Measurements from ENCODE around the gene FRAS1. TPM values are rescaled to one million over a fixed set of nuclear protein-coding genes. Genes with fewer than 3 reads are reported as not detected.

The FRAS1 gene
- total and polyA plus RNA-seq, 2 of the 8 experiments (the other 6 are each of a cell fraction or from before 2014, with no cell fraction given), result 38.5 to 109 TPM

DNA sequence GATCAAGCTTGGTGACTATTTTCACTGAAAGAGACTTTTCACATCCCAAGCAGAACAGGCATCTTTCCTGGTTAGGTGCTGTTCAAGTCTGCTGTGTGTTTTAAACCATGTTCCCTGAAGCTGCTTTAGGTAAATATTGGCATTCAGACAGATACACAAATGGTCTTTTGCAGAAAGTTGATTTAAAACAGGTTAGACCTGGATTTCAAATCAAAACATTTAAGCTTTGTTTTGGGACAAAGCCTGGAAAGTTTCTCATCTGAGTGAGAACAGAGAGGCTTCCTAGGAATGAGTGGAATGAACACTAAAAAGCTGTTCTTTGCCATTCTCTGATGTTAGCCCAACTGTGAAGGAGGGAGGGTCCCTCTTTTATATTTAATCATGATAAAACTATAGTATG is 504.6 kb downstream of the FRAS1 start:
- Histone ChIP-seq H2BK20ac (ENCODE audit: low read length) (no peak overlapping the region), H4K91ac (replicated peaks; ENCODE audit: insufficient read length, low read length) (no peak overlapping the region), H3K27ac (ENCODE audit: low read depth, low read length) (no peak overlapping the region), H3K36me3 (ENCODE audit: control insufficient read depth in 2 of 4, insufficient read depth in 4 of 4, low read length in 3 of 4) (no peaks in the 10 kb centered on the region), H2BK5ac (ENCODE audit: low read depth, low read length) (no peak overlapping the region), H4K8ac (ENCODE audit: extremely low read depth, insufficient read depth, low read length) (no peak overlapping the region), H3K56ac (replicated peaks; ENCODE audit: insufficient read length, low read depth, low read length) (no peak overlapping the region), H3K9me3 (ENCODE audit: insufficient read depth in 2 of 2, low read depth in 1 of 2, low read length in 1 of 2) (no peaks in the 10 kb centered on the region), H2AFZ (ENCODE audit: low read length) (no peak overlapping the region), H4K5ac (ENCODE audit: insufficient read length, low read depth, low read length) (no peak overlapping the region), H3K79me1 (ENCODE audit: low read depth, low read length) (no peaks in the 10 kb centered on the region), H3K27me3 (replicated peaks in 1 of 4; ENCODE audit: control insufficient read depth in 3 of 4, extremely low read depth in 1 of 4, insufficient read depth in 3 of 4, low read length in 3 of 4) (no peaks in the 10 kb centered on the region), H3K4me3 (ENCODE audit: extremely low read depth in 1 of 4, insufficient read depth in 2 of 4, low read depth in 3 of 4, low read length in 4 of 4) (no peak overlapping the region), H2BK12ac (ENCODE audit: low read depth, low read length) (no peak overlapping the region), H2AK5ac (ENCODE audit: low read depth, low read length) (no peak overlapping the region), H3K4ac (replicated peaks; ENCODE audit: insufficient read length, low read depth, low read length) (no peak overlapping the region), H3K79me2 (ENCODE audit: control insufficient read depth in 1 of 2, insufficient read depth in 2 of 2, low read length in 2 of 2) (no peaks in the 10 kb centered on the region), H4K20me1 (replicated peaks in 1 of 2; ENCODE audit: control insufficient read depth in 1 of 2, insufficient read depth in 2 of 2, low read length in 2 of 2) (no peaks in the 10 kb centered on the region), H2BK15ac (ENCODE audit: low read length) (no peak overlapping the region), H3K4me1 (replicated peaks in 1 of 4; ENCODE audit: control insufficient read depth in 3 of 4, insufficient read depth in 4 of 4, low read length in 3 of 4) (peaks cover 5 to 13% (median 9%) of the 10 kb centered on the region in 4 experiments; a peak in 6 of 7 replicates), H3K23ac (ENCODE audit: insufficient read length) (no peak overlapping the region), H3K9ac (replicated peaks in 1 of 4; ENCODE audit: extremely low read depth in 1 of 4, low read depth in 3 of 4, low read length in 3 of 4) (no peak overlapping the region), H3K14ac (ENCODE audit: insufficient read length) (no peak overlapping the region), H3K23me2 (ENCODE audit: low read depth, low read length) (no peaks in the 10 kb centered on the region), H3K18ac (ENCODE audit: extremely low read depth, low read length) (no peak overlapping the region), H2BK120ac (replicated peaks; ENCODE audit: low read depth, low read length) (no peak overlapping the region), H3K4me2 (ENCODE audit: insufficient read depth in 1 of 2, low read depth in 2 of 2, low read length in 2 of 2) (peak overlapping the region in 1 of 2 experiments; percentile 9; a peak in 1 of 4 replicates)
- ChIA-PET CTCF (ENCODE audit: partially characterized antibody) (interaction anchor here (0.6 to 2.1 kb wide), 8 partner anchors 11 to 621 kb away, joined by 3 to 6 read pairs (median 3); partner anchors contain the start of gene ANXA3), POLR2A (ENCODE audit: partially characterized antibody) (interaction anchor here (1.1 to 1.3 kb wide), 2 partner anchors 9 to 10 kb away, joined by 4 to 5 read pairs; partner anchors contain the start of gene ANXA3)
- FAIRE-seq, result no peak
- no peak for TF ChIP-seq CBX5 (IDR thresholded peaks at IDR 0.05; ENCODE audit: low read depth, low read length)
- TF ChIP-seq SP4 (IDR thresholded peaks at IDR 0.05; ENCODE audit: low read length), result no peak
- TF ChIP-seq MAFK (IDR thresholded peaks at IDR 0.05; ENCODE audit: low read depth, low read length), result no peak
- TF ChIP-seq PHF8 (conservative IDR thresholded peaks at IDR 0.05; ENCODE audit: low read depth, low read length), result no peak
- TF ChIP-seq SIRT6 (IDR thresholded peaks at IDR 0.05; ENCODE audit: low read length), result no peak
- TF ChIP-seq ZNF274 (IDR thresholded peaks at IDR 0.05; ENCODE audit: borderline replicate concordance, extremely low read depth, low read length), result no peak
- TF ChIP-seq CREB1 (IDR thresholded peaks at IDR 0.05), result no peak
- TF ChIP-seq E2F6 (IDR thresholded peaks at IDR 0.05), result no peak
- TF ChIP-seq SP2 (IDR thresholded peaks at IDR 0.05; ENCODE audit: low read length), result no peak
- no peak for TF ChIP-seq YY1 (IDR thresholded peaks at IDR 0.05; ENCODE audit: low read depth, low read length)
- no peak for DNase-seq (ENCODE audit: low read depth in 1 of 2, low spot score in 2 of 2)

Measured in H1 (cell line).